ENCODE results near the gene MCU. TPM values are rescaled to one million over a fixed set of nuclear protein-coding genes. Genes with fewer than 3 reads are reported as not detected.

The MCU gene
- total RNA-seq, 2 experiments from 2014 or later = 17.7 to 19.3 TPM

- Mint-ChIP-seq H3K9me3 (no peaks in the 10 kb centered on the region), H3K4me3 (no peak overlapping the region), H3K27me3 (no peaks in the 10 kb centered on the region), H3K4me1 (ENCODE audit: low read depth) (peaks cover 8% of the 10 kb centered on the region), H3K36me3 (no peaks in the 10 kb centered on the region), H3K27ac (no peak overlapping the region)
- POLR2A ChIA-PET = interaction anchor here (0.6 kb wide), 1 partner anchor 108 kb away, joined by 3 read pairs; no protein-coding TSS in a partner anchor
- DNase-seq = no peak
- intact Hi-C loops (cut with micrococcal nuclease) = no loop called here
- CTCF ChIA-PET = no interaction called here
These were observed 92.8 kb downstream of the MCU start for GRCh38 chr10:72784551-72785351.

- ChIA-PET CTCF (no interaction called here), POLR2A (interaction anchor here (0.6 kb wide), 1 partner anchor 109 kb away, joined by 3 read pairs; no protein-coding TSS in a partner anchor)
- Mint-ChIP-seq H3K36me3 (no peaks in the 10 kb centered on the region), H3K4me3 (no peak overlapping the region), H3K27ac (no peak overlapping the region), H3K27me3 (no peaks in the 10 kb centered on the region), H3K4me1 (ENCODE audit: low read depth) (peaks cover 11% of the 10 kb centered on the region), H3K9me3 (no peaks in the 10 kb centered on the region)
- intact Hi-C loops (cut with micrococcal nuclease) = no loop called here
- no peak for DNase-seq
These were observed 93.5 kb downstream of the MCU start for GRCh38 chr10:72785409-72785808.

GRCh38 chr10:72790216-72790990 lies 98.5 kb downstream of the MCU start:
- Mint-ChIP-seq H3K36me3 (no peaks in the 10 kb centered on the region), H3K4me1 (ENCODE audit: low read depth) (peaks cover 13% of the 10 kb centered on the region), H3K9me3 (no peaks in the 10 kb centered on the region), H3K27me3 (no peaks in the 10 kb centered on the region), H3K4me3 (no peak overlapping the region), H3K27ac (no peak overlapping the region)
- intact Hi-C loops (cut with micrococcal nuclease) = no loop called here
- DNase-seq = no peak
- CTCF ChIA-PET = no interaction called here
- POLR2A ChIA-PET = interaction anchor here (0.7 kb wide), 1 partner anchor 134 kb away, joined by 3 read pairs; no protein-coding TSS in a partner anchor

GRCh38 chr10:72792288-72792687 lies 100.3 kb downstream of the MCU start:
- Mint-ChIP-seq H3K4me1 (ENCODE audit: low read depth) (peaks cover 13% of the 10 kb centered on the region), H3K27ac (no peak overlapping the region), H3K36me3 (no peaks in the 10 kb centered on the region), H3K9me3 (no peaks in the 10 kb centered on the region), H3K27me3 (no peaks in the 10 kb centered on the region), H3K4me3 (no peak overlapping the region)
- CTCF ChIA-PET = no interaction called here
- DNase-seq = no peak
- intact Hi-C loops (cut with micrococcal nuclease) = no loop called here
- POLR2A ChIA-PET = interaction anchor here (0.7 kb wide), 1 partner anchor 38 kb away, joined by 3 read pairs; no protein-coding TSS in a partner anchor

- peaks cover 13% of the 10 kb centered on the region for H3K4me1 Mint-ChIP-seq (ENCODE audit: low read depth)
- H3K4me3 Mint-ChIP-seq = no peak overlapping the region
- intact Hi-C loops (cut with micrococcal nuclease) = no loop called here
- POLR2A ChIA-PET = no interaction called here
- H3K27ac Mint-ChIP-seq = no peak overlapping the region
- CTCF ChIA-PET = no interaction called here
- H3K36me3 Mint-ChIP-seq = no peaks in the 10 kb centered on the region
- no peak for DNase-seq
- H3K9me3 Mint-ChIP-seq = no peaks in the 10 kb centered on the region
- no peaks in the 10 kb centered on the region for H3K27me3 Mint-ChIP-seq
These were observed 101.8 kb downstream of the MCU start for GRCh38 chr10:72793752-72794151.

GRCh38 chr10:72794260-72794659 lies 102.3 kb downstream of the MCU start:
- Mint-ChIP-seq H3K4me3 (no peak overlapping the region), H3K4me1 (ENCODE audit: low read depth) (peaks cover 10% of the 10 kb centered on the region), H3K9me3 (no peaks in the 10 kb centered on the region), H3K27me3 (no peaks in the 10 kb centered on the region), H3K27ac (no peak overlapping the region), H3K36me3 (no peaks in the 10 kb centered on the region)
- no peak for DNase-seq
- intact Hi-C loops (cut with micrococcal nuclease) = no loop called here
- ChIA-PET POLR2A (no interaction called here), CTCF (no interaction called here)

- Mint-ChIP-seq H3K4me3 (no peak overlapping the region), H3K4me1 (ENCODE audit: low read depth) (peaks cover 11% of the 10 kb centered on the region), H3K27ac (no peak overlapping the region), H3K9me3 (no peaks in the 10 kb centered on the region), H3K36me3 (no peaks in the 10 kb centered on the region), H3K27me3 (no peaks in the 10 kb centered on the region)
- CTCF ChIA-PET = no interaction called here
- intact Hi-C loops (cut with micrococcal nuclease) = no loop called here
- POLR2A ChIA-PET = no interaction called here
- DNase-seq = no peak
These were observed 104.1 kb downstream of the MCU start for GRCh38 chr10:72796042-72796441.

GRCh38 chr10:72796538-72796937 lies 104.6 kb downstream of the MCU start:
- CTCF ChIA-PET = no interaction called here
- POLR2A ChIA-PET = no interaction called here
- intact Hi-C loops (cut with micrococcal nuclease) = no loop called here
- H3K4me1 Mint-ChIP-seq (ENCODE audit: low read depth) = peaks cover 14% of the 10 kb centered on the region
- H3K27ac Mint-ChIP-seq = no peak overlapping the region
- H3K36me3 Mint-ChIP-seq = no peaks in the 10 kb centered on the region
- DNase-seq = no peak
- H3K9me3 Mint-ChIP-seq = no peaks in the 10 kb centered on the region
- H3K27me3 Mint-ChIP-seq = no peaks in the 10 kb centered on the region
- H3K4me3 Mint-ChIP-seq = no peak overlapping the region

GRCh38 chr10:72800000-72800740 lies 108.2 kb downstream of the MCU start:
- POLR2A ChIA-PET = no interaction called here
- intact Hi-C loops (cut with micrococcal nuclease) = loop anchor here (10.0 kb wide), 1 partner anchor 105 kb away; the partner anchor contains the start of gene MCU
- CTCF ChIA-PET = no interaction called here
- no peak overlapping the region for H3K27ac Mint-ChIP-seq
- peaks cover 21% of the 10 kb centered on the region for H3K4me1 Mint-ChIP-seq (ENCODE audit: low read depth)
- no peaks in the 10 kb centered on the region for H3K9me3 Mint-ChIP-seq
- DNase-seq = no peak
- H3K36me3 Mint-ChIP-seq = no peaks in the 10 kb centered on the region
- no peaks in the 10 kb centered on the region for H3K27me3 Mint-ChIP-seq
- no peak overlapping the region for H3K4me3 Mint-ChIP-seq

GRCh38 chr10:72800741-72801092 lies 108.8 kb downstream of the MCU start:
- H3K4me3 Mint-ChIP-seq = no peak overlapping the region
- H3K36me3 Mint-ChIP-seq = peaks cover under 1% of the 10 kb centered on the region
- CTCF ChIA-PET = no interaction called here
- no peaks in the 10 kb centered on the region for H3K9me3 Mint-ChIP-seq
- peaks cover 21% of the 10 kb centered on the region for H3K4me1 Mint-ChIP-seq (ENCODE audit: low read depth)
- H3K27me3 Mint-ChIP-seq = no peaks in the 10 kb centered on the region
- no peak overlapping the region for H3K27ac Mint-ChIP-seq
- POLR2A ChIA-PET = no interaction called here
- intact Hi-C loops (cut with micrococcal nuclease) = loop anchor here (10.0 kb wide), 1 partner anchor 106 kb away; the partner anchor contains the start of gene MCU
- DNase-seq = no peak

GRCh38 chr10:72801263-72801868 lies 109.4 kb downstream of the MCU start:
- Mint-ChIP-seq H3K4me3 (no peak overlapping the region), H3K36me3 (peaks cover 3% of the 10 kb centered on the region), H3K27ac (no peak overlapping the region), H3K4me1 (ENCODE audit: low read depth) (peaks cover 21% of the 10 kb centered on the region), H3K27me3 (no peaks in the 10 kb centered on the region), H3K9me3 (no peaks in the 10 kb centered on the region)
- DNase-seq = no peak
- ChIA-PET CTCF (no interaction called here), POLR2A (no interaction called here)
- intact Hi-C loops (cut with micrococcal nuclease) = loop anchor here (10.0 kb wide), 1 partner anchor 107 kb away; the partner anchor contains the start of gene MCU

GRCh38 chr10:72802332-72802731 lies 110.4 kb downstream of the MCU start:
- ChIA-PET POLR2A (no interaction called here), CTCF (no interaction called here)
- Mint-ChIP-seq H3K36me3 (peaks cover 3% of the 10 kb centered on the region), H3K27me3 (no peaks in the 10 kb centered on the region), H3K27ac (no peak overlapping the region), H3K4me1 (ENCODE audit: low read depth) (peaks cover 21% of the 10 kb centered on the region), H3K9me3 (no peaks in the 10 kb centered on the region), H3K4me3 (no peak overlapping the region)
- intact Hi-C loops (cut with micrococcal nuclease) = loop anchor here (10.0 kb wide), 1 partner anchor 108 kb away; the partner anchor contains the start of gene MCU
- no peak for DNase-seq
